HUES64 (cell line): Measurements from ENCODE around the gene INPP4B.

Source experiments
- H3K27ac ChIP-seq: 2 replicates; pipeline ENCODE4 v1.7.0; 2013; ENCODE audit warnings: low read depth, low read length, inconsistent platforms
- H3K27me3 ChIP-seq: 2 replicates; pipeline ENCODE4 v1.6.1; 2013; ENCODE audit warnings: mild to moderate bottlenecking, low read length; ENCODE audit not compliant: insufficient read depth
- H3K36me3 ChIP-seq: 2 replicates; pipeline ENCODE4 v1.6.1; 2013; ENCODE audit warnings: mild to moderate bottlenecking, low read length; ENCODE audit not compliant: insufficient read depth
- H3K4me1 ChIP-seq: 2 replicates; pipeline ENCODE4 v1.6.1; 2013; ENCODE audit warnings: mild to moderate bottlenecking, low read length, moderate library complexity; ENCODE audit not compliant: insufficient read depth
- H3K4me3 ChIP-seq: 2 replicates; pipeline ENCODE4 v1.5.1; 2013; ENCODE audit warnings: mild to moderate bottlenecking, low read length, moderate library complexity
- H3K9ac ChIP-seq: 2 replicates; pipeline ENCODE4 v1.6.1; 2013; ENCODE audit warnings: mild to moderate bottlenecking, low read depth, low read length
- H3K9me3 ChIP-seq: 2 replicates; pipeline ENCODE4 v1.6.1; 2013; ENCODE audit warnings: low read depth, low read length; ENCODE audit not compliant: insufficient read depth
- WGBS: fragments of 150-250, 120-280 bp; methylation state at CpG from one replicate; pipeline ENCODE4 v1.1.7; 2013; ENCODE audit warnings: missing lambda C conversion rate; 5-methylcytosine and 5-hydroxymethylcytosine counted together

Gene INPP4B

DNA sequence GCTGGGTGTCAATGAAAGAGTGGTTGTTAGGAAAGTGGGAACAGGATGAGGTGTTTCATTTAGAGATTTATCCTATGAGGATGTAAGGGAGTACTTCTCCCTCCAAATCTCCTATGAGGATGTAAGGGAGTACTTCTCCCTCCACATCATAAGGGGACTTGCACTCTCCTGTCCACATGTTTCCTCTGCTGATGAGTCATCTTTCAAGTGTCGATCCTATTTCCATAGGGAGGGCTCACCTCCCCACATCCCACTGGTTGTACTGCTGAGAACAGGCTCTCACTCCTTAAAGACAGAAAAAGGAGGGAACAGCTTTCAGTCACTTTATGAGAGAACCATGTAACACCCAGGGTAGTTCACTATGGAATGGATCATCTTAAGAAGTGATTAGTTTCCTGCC, 65.0 kb downstream of the INPP4B start:
- Histone ChIP-seq H3K4me1 (no peaks in the 10 kb centered on the region), H3K36me3 (no peaks in the 10 kb centered on the region), H3K27me3 (no peaks in the 10 kb centered on the region), H3K27ac (no peak overlapping the region), H3K9me3 (no peaks in the 10 kb centered on the region), H3K4me3 (no peak overlapping the region), H3K9ac (no peak overlapping the region)
- 52% methylated on average over 1 of the region's 1 CpG for WGBS

DNA sequence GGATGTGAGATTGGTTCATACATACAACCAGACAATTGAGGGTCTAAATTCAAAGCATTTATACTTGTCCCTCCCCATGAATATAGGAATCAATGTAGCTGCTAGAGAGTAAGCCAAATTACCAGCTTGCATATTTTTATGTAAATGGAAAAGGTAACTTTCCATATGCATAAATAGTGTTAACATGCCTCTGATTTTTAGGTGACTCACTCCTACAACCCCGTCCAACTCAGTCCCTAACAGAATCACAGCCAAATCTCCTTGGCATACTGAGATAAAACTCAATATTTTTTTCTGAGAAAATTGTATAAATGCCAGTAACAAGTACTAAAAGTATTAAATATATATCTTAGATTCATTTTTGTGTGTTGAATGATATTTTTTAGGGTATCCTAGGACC, 67.2 kb downstream of the INPP4B start:
- no CpG with 5 or more reads among the region's 1 CpG for WGBS
- no peak overlapping the region for H3K27ac ChIP-seq
- no peaks in the 10 kb centered on the region for H3K9me3 ChIP-seq
- H3K4me3 ChIP-seq, result no peak overlapping the region
- no peaks in the 10 kb centered on the region for H3K27me3 ChIP-seq
- no peaks in the 10 kb centered on the region for H3K36me3 ChIP-seq
- no peak overlapping the region for H3K9ac ChIP-seq
- H3K4me1 ChIP-seq, result no peaks in the 10 kb centered on the region

DNA sequence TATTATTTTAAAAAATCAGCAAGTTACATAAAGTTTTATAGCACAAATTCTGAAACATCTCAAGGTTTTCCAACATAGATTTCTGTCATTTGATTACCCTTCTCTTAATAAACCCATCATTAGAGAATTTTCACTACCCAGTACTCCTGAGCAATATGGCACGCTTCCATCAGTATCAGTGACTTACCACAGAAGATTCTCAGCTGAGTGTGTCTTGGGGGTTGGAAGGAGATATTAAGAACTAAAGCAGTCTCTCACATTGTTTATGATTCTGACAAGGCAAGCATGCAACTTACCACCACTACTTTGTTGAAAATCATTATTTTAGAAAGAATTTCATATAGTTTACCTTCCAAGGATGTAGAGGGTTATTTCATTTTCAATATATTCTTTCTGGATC, 67.7 kb downstream of the INPP4B start:
- Histone ChIP-seq H3K4me1 (no peaks in the 10 kb centered on the region), H3K36me3 (no peaks in the 10 kb centered on the region), H3K27me3 (no peaks in the 10 kb centered on the region), H3K27ac (no peak overlapping the region), H3K9ac (no peak overlapping the region), H3K9me3 (no peaks in the 10 kb centered on the region), H3K4me3 (no peak overlapping the region)
- WGBS, result 100% methylated on average over 1 of the region's 1 CpG

DNA sequence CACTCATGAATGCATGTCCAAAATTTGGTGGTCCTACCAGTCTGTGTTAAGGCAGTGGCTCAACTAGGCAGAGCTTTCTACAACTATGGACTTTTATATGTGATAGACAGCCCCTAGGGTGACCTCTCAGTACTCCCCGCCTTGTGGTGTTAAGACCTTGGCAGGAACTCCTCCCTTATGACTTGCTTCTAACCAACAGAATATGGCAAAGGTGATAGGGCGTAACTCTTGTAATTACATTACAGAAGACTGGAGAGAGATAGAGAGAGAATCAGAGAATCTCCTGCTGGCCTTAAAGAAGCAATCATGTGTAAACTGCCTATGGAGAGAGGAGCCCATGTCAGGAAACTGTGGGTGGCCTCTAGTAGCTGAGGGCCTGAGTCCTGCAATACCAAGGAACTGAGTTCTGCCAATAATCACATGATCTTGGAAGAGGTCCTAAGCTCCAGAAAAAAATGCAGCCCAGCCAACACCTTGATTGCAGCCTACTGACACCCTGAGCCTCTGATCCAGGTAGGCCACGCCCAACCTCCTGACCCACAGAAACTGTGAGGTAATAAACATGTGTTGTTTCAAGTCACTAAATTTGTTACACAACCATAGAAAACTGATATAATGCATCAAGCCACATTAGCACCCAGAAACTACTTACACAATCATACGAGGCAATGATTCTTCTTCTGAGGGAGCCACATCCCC, 68.9 kb downstream of the INPP4B start:
- Histone ChIP-seq H3K27me3 (no peaks in the 10 kb centered on the region), H3K9me3 (no peaks in the 10 kb centered on the region), H3K4me1 (no peaks in the 10 kb centered on the region), H3K27ac (no peak overlapping the region), H3K4me3 (no peak overlapping the region), H3K36me3 (no peaks in the 10 kb centered on the region), H3K9ac (no peak overlapping the region)
- WGBS, result 93% methylated on average over 4 of the region's 4 CpGs

DNA sequence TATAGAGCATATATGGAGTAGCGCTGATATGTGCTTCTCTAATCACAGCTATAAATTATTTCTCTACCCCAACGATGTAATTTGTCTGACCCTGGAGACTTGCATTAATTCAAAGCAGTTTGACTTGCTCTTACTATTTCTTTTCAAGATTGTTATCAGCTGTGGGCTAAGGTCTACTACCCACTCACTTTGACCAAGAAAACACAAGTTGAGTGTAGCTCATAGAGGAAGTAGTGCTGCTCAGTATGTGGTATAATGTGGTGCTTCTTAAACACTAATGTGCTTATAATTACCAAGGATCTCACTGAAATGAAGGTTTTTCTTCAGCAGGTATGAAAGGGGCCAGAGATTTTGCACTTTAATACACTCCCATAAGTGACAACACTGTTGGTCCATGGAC, 70.1 kb downstream of the INPP4B start:
- no peaks in the 10 kb centered on the region for H3K4me1 ChIP-seq
- no peak overlapping the region for H3K27ac ChIP-seq
- H3K27me3 ChIP-seq, result no peaks in the 10 kb centered on the region
- WGBS, result 94% methylated on average over 2 of the region's 2 CpGs
- H3K9me3 ChIP-seq, result no peaks in the 10 kb centered on the region
- no peaks in the 10 kb centered on the region for H3K36me3 ChIP-seq
- H3K9ac ChIP-seq, result no peak overlapping the region
- no peak overlapping the region for H3K4me3 ChIP-seq

DNA sequence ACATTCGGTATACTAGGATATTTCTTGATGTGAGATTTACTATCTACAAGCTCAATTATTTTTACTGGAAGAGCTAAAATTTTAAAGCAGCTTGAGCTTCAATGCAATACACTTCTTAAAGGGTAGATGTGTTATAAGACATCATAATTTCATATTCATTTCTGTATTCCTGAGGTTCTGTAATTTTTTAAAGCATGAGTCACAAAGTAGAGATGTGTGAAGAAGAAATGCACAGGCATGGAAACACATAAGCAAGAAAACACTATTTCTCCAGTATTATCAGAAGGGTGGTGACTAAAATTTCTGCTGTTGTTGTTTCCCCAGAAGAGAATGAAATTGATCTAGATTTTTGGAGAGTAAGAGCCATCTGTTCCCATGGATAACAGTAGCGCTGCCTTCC, 72.6 kb downstream of the INPP4B start:
- H3K36me3 ChIP-seq, result no peaks in the 10 kb centered on the region
- H3K9me3 ChIP-seq, result no peaks in the 10 kb centered on the region
- WGBS, result 100% methylated on average over 1 of the region's 2 CpGs
- no peak overlapping the region for H3K4me3 ChIP-seq
- H3K27me3 ChIP-seq, result no peaks in the 10 kb centered on the region
- no peak overlapping the region for H3K9ac ChIP-seq
- no peak overlapping the region for H3K27ac ChIP-seq
- no peaks in the 10 kb centered on the region for H3K4me1 ChIP-seq

DNA sequence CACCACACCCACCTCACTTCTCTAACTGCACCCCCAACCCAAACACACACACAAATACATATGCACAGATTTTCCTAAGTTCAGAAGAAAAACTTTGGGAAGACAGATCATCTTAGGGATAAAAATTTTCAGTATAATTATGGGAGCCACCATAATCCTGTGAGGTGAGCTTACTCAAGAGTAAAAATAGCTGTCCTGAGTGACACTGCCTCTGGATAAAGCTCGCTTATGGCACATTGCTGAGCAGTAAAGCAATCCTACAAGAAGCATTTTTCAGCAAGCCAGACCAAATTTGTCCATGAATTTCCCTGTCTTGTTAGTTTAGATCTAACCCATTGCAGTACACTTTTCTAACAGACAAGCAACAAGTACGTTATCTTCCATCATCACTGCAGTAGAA, 83.8 kb downstream of the INPP4B start:
- Histone ChIP-seq H3K9ac (no peak overlapping the region), H3K27me3 (no peaks in the 10 kb centered on the region), H3K9me3 (no peaks in the 10 kb centered on the region), H3K27ac (no peak overlapping the region), H3K4me1 (no peaks in the 10 kb centered on the region), H3K36me3 (no peaks in the 10 kb centered on the region), H3K4me3 (no peak overlapping the region)
- 92% methylated on average over 1 of the region's 2 CpGs for WGBS

DNA sequence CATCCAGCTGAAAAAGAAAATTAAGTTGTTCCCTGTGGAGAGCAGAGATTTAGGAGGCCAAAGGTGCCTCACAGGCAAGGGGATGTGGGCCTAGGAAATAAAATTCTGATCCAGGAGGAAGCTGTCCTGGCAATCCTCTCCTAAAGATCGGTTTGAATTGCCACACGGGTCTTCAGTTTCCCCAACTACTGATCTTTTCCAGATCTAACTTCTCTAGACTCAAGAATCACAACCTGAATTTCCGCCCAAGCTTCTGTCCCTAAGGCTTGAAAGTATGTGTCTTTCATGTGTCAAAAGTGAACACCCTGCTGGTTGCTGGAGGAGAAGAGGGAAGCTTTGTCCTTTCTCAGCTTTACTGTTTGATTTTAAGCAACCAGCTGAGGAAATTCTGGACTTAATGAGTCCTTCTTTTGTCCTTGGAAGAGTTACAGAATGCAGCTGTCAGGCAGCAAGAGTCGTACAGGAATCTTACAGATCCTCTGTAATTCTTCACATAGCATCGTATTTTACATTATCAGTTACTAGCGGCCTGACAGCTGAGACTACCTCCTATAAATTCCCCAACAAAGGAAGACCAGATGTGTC, 93.8 kb downstream of the INPP4B start:
- no peak overlapping the region for H3K9ac ChIP-seq
- no peaks in the 10 kb centered on the region for H3K27me3 ChIP-seq
- 86% methylated on average over 6 of the region's 6 CpGs for WGBS
- H3K36me3 ChIP-seq, result no peaks in the 10 kb centered on the region
- no peak overlapping the region for H3K27ac ChIP-seq
- H3K9me3 ChIP-seq, result no peaks in the 10 kb centered on the region
- peaks cover 4% of the 10 kb centered on the region; the same call in 1 of the 2 replicates for H3K4me1 ChIP-seq
- H3K4me3 ChIP-seq, result no peak overlapping the region

DNA sequence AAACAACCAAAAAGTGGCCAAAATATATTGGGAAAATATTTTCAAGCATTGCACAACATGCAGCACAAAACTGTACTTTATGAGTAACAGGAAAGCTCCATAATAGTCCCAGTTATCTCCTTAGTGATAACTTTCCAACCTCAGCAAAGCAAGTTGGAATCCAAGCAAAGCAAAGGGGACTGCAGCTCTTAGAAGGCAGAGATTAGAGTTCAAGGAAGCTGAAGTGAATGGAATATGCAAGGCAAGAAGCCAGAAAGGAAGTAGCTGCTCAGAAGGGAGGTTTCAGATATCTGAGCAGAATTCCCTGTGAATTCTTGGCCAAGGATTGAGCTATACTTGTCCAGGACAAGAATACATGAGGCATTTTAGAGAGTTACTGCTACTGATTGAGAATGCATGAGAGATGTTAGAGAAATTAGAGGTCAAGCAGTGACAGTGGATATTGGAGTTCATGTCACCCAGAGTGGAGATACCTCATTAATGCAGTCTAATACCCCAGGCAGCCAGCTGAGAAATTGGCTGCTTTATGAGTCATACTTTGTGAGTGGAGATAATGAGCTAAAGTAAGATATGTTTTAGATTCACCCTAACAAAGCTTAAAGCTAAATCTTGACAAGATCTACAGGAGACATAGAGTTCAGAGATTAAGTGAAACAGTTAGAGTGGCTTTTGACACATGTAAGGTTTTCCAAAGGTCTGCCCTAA, 102.8 kb downstream of the INPP4B start:
- no peak overlapping the region for H3K9ac ChIP-seq
- no peaks in the 10 kb centered on the region for H3K36me3 ChIP-seq

DNA sequence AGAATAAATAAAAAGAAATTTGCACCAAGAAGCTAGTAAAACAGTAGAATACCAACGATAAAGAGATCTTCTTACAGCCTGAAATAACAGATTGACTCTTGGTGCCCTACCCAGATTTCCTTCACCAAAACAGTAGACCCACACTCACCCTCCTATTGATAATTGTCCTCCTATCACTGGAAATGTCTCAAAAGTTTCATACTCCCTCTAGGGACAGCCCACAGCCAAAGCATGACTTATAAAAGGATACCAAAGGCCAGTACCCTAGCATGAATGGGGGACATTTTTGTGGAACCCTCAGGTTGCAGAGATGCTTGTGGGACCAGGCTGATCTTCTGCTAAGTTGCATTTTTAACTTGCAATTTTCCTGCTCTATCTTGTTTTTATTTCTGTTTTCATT, 104.1 kb downstream of the INPP4B start:
- Histone ChIP-seq H3K27me3 (no peaks in the 10 kb centered on the region), H3K9me3 (no peaks in the 10 kb centered on the region), H3K9ac (no peak overlapping the region), H3K36me3 (no peaks in the 10 kb centered on the region), H3K4me1 (no peaks in the 10 kb centered on the region), H3K27ac (no peak overlapping the region), H3K4me3 (no peak overlapping the region)
- 90% methylated on average over 1 of the region's 1 CpG for WGBS

More for the DNA sequence above, 102.8 kb downstream of the INPP4B start:
- H3K4me3 ChIP-seq, result no peak overlapping the region
- no peaks in the 10 kb centered on the region for H3K4me1 ChIP-seq
- no peaks in the 10 kb centered on the region for H3K9me3 ChIP-seq
- no peak overlapping the region for H3K27ac ChIP-seq
- no peaks in the 10 kb centered on the region for H3K27me3 ChIP-seq

DNA sequence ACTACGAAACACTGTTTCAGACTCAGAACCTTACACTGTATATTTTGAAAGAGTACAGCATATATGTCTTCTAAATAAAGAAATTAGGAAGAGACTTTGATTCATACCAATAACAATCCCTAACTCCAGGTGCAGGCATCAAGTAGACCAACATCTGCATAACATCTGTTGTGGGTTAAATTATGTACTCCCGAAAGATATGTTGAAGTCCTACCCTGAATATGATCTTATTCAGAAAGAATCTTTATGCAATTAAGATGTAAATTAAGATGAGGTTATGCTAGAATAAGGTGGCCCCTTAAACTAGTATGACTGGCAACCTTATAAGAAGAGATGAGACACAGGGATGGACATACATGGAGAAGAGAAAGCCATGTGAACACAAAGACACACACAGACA, 117.9 kb downstream of the INPP4B start:
- Histone ChIP-seq H3K4me1 (no peaks in the 10 kb centered on the region), H3K36me3 (no peaks in the 10 kb centered on the region), H3K9ac (no peak overlapping the region), H3K27ac (no peak overlapping the region), H3K27me3 (no peaks in the 10 kb centered on the region), H3K9me3 (no peaks in the 10 kb centered on the region), H3K4me3 (no peak overlapping the region)
- WGBS, result 100% methylated on average over 1 of the region's 2 CpGs
